Activated naive CD4-positive, alpha-beta T cell treated with anti-CD3 and anti-CD28 coated beads, Interleukin-2, amount 50 U/mL, for 16 hours (primary cell): Measurements from ENCODE around the gene IL33.

ENCODE experiments used
- DNase-seq: peaks from one replicate; pipeline ENCODE4 v3.0.0-alpha.2; 2020

Gene IL33

DNA sequence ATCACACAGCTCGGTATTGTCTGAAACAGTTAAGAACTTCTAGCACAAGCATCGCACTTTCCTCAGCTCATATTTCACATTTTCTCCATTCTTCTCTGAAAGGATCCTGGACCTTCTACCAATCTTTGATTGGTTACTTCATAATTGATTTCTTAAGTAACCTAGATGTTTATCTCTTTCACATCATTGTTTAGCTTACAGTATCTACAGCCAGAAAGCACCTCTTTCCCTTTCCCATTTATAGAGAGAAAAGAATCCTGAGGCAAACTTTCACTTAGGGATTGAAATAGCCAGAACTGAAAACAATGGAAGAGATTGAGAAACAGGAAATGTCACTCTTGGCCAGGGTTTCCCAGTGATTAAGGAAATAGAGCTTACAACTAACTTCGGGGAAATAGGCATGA lies 2.5 kb downstream of the IL33 start:
- no peak for DNase-seq

- DNase-seq = no peak
Observed at GRCh38 chr9:6219040-6219439, 3.4 kb downstream of the IL33 start.

DNA sequence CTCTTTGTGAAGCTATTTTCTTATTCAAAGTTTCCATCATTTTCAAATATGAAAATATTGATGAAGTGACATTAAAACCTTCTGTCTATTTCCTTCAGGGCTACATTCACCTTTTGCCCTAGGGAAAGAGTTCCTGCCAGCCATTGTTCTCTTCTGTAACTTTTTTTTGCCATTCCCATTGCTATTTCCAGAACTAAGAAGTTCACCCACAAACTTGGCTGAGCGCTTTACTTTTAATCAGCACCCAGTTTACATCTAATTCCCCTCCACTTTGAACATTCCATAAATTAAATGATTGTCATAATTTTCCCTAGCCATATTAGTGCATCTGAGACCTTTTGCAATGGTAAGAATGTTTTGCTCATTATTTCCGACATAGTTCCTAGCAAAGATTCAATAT lies 4.4 kb downstream of the IL33 start:
- DNase-seq = no peak

- DNase-seq = no peak
Observed at GRCh38 chr9:6224393-6225154, 9.0 kb downstream of the IL33 start.

GRCh38 chr9:6226696-6227095 lies 11.1 kb downstream of the IL33 start:
- no peak for DNase-seq

DNA sequence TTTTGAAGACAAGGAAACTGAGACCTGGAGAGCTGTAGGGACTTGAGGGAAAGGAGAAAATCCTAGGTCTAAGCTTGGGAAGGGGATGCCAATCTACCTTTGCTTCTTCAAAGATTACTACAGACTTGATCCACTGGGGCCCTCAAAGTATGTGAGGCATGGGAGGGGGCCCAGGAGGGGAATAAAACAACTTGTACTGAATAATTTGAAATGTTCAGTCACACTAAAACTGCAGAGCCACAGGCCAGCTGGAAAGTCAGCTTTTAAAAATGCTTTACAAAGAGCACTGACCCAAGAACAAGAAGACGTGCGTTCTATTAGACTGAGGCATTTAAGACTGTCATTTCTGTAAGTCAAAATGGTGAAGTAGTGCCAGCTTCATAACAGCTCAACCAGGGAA lies 13.6 kb downstream of the IL33 start:
- DNase-seq = no peak

DNA sequence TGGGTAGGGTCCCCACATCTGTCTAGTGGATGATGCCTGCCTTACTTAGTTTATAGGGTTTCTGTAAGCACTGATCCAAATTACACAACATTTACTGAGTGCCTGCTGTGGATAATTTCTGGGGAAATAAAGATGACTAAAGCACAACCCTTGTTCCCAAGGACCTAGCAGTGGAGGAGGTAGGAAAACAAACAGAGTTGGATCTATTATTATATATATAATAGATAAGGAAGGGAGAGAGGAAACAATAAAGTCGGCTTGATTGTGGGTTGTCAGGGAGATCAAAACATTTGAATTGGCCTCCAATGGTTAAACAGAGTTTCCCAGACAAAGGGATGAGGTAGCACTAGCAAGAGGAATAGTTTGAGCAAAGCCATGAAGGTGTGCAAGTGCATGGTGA lies 14.0 kb downstream of the IL33 start:
- no peak for DNase-seq

DNA sequence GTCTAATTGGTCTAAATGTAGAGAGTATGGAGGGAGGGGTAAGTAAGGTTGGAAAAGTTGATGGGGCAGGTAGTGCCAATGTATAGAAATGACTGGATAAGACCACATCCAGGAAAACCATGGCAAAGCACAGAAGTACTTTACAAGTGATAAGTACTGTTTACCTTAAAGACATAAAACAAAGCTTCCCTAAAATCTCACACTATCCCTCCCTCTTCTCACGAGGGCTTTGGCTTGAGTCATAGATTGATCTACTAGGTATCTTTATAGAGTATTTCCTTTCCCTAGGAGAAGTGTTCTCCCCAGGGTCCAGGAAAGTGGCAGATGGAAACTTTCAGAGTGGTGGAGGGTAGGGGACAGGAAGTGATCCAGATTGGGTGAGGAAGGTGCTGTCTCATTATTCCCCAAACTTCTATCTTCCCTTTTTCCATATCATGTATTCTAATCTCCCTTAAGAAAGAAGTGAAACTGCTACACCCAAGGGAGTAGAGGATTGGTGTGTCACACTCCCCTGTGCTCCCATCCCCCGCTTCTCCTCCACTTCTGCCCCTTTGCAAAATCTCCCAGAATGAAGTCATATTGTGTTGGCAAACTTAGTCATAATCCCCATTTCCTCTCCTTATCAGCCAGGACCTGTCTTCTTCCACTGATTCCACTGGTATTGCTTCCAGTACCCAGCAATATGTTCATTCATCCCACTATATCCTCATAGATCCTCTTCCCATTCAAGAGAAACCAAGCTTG lies 14.6 kb downstream of the IL33 start:
- DNase-seq = no peak

- DNase-seq = no peak
Observed at GRCh38 chr9:6232336-6232945, 16.8 kb downstream of the IL33 start.

- no peak for DNase-seq
Observed at GRCh38 chr9:6234014-6234413, 18.4 kb downstream of the IL33 start.

DNA sequence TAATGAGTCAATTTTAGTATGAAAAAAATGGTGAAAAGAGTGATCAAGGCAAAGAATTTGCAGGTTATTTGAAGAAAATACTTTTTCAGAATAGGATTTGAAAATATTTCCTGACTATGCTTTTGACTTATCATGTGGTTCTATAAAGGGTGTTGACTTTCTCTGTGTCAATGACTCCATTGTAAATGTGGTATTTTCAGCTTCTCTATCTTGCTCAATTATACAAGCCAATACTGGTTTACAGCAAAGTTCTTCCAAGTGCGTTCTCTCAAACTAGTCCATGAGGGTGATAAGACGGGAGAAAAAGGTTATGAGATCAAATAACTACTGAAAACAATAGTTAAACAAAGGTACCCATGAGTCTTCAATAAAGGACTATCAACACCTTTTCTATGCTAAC lies 21.7 kb downstream of the IL33 start:
- DNase-seq = no peak

GRCh38 chr9:6239048-6239461 lies 23.4 kb downstream of the IL33 start:
- DNase-seq = no peak

- no peak for DNase-seq
Observed at GRCh38 chr9:6239694-6240093, 24.1 kb downstream of the IL33 start.

- DNase-seq = no peak
Observed at GRCh38 chr9:6243746-6244145, 28.1 kb downstream of the IL33 start.

DNA sequence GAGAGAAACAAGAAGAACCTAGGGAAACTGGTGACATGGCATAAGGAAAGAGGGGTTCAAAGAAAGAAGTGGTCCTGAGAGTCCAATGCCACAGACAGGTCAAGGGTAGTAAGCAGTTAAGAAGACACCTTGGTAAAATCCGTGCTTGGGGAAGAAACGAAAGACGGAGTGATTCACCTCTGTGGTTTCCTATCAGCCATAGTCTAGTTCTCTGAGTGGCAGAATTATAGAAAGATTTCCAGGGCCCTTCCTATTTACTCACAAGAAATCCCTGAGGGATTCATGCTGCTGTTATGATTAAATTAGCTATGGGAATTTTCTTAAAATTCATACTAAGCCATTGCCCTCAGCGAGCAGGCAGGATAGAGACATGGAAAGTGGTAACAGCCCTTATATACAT lies 31.7 kb downstream of the IL33 start:
- no peak for DNase-seq

- DNase-seq = no peak
Observed at GRCh38 chr9:6268826-6269397, 53.3 kb downstream of the IL33 start.

DNA sequence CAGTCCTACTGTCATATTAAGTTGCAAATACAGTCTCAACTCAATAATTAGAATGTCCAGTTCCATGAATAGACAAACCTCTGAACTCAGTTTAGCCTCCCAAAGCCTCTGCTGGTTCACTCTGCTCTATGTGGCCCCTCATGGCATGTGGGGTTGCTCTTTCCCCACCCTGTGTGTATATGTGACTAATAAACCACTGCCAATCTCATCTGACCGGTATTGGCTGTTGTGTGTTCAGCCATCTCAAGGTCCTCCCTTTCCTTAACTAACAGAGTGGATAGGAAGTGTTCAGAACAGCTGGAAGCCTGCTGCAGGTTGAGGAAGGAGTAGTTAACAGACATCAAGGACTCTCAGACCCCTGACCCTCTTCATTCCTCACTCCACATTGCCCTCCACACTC lies 55.3 kb downstream of the IL33 start:
- no peak for DNase-seq

DNA sequence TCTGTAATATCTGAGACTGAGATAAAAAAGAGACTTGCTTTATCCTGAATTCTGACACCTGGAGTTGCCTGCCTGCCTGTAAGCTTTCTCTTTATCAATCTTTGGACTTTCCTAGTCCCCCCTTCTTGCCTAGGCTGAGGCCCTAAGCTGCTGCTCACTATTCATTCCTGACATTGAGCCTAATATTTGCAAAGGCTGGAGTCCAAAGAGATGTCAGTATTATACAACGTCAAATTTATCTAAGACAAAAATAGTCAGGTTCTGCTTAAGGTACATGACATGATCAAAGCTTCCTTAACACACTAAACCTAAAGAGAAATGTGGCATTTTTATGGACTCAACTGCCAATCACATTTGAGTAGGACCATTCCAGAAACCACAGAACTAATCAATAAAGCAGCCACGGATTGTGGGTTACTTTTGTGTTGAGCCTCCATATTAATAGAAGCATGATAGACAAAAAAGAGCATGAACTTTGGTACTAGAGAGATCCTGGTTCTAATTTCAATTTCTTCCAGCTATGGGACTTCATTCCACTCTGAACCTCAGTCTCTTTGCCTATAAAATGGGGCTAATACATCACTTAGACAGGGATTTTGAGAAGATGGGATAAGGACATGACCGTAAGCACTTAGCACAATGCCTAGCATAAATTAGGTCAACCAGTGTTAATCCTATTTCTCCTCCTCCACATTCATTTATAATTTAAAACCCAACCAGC lies 56.1 kb downstream of the IL33 start:
- no peak for DNase-seq

- no peak for DNase-seq
Observed at GRCh38 chr9:6272229-6272598, 56.6 kb downstream of the IL33 start.

DNA sequence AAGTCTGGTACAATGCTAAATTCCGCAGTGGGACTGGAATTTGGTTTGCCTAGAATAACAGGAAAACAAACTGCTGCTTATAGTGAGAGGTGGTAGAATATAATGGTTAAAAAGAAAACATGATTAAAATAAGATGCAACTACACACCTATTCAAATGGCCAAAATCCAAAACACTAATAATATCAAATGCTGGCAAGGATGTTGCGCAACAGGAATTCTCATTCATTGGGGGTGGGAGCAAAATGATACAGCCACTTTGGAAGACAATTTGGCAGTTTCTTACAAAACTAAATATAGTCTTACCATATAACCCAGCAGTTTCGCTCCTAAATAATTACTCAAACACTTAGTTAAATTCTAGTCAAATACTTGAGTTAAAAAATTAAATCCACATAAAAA lies 61.8 kb downstream of the IL33 start:
- no peak for DNase-seq

GRCh38 chr9:6301858-6302257 lies 86.3 kb downstream of the IL33 start:
- no peak for DNase-seq

DNA sequence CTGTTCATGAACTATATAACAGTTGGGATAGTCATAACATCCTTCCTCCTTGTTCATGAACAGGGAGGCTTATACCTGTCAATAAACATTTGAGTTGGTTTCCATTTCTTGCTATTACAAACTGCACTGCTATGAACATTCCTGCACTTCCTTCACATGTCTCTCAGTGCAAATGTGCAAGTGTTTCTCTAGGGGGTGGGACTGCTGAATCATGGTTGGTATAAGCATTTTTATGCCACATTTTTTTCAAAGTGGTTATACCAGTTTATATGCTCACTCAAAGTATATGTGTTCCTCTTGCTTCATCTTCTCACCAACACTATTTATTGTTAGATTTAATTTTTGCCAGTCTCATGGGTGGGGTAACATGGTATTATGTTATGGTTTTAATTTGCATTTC lies 86.8 kb downstream of the IL33 start:
- DNase-seq = no peak

DNA sequence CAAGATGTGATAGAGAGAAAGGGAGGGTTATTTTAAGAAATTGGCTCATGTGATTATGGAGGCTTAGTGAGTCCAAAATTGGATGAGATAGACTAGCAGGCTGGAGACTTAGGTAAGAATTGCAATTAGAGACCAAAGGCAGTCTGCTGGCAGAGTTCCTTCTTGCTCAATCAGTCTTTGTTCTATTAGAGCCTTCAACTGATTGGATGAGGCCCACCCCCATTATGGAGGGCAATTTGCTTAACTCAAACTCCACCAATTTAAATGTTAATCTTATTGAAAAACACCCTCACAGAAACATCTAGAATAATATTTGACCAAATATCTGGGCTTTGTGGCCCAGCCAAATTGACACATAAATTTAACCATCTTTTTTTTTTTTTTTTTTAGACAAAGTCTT lies 88.6 kb downstream of the IL33 start:
- DNase-seq = no peak
